ENCODE measurements around the gene GPR155. TPM values are rescaled to one million over a fixed set of nuclear protein-coding genes. Genes with fewer than 3 reads are reported as not detected.
"Not testable (repeated sequence)": the region's sequence is repeated elsewhere in the genome, so short reads cannot be mapped to it uniquely, and the experiment has no call there.

Gene GPR155
- total and polyA plus RNA-seq, 5 experiments from 2014 or later = 9.7 to 27.2 (median 19.5) TPM

DNA sequence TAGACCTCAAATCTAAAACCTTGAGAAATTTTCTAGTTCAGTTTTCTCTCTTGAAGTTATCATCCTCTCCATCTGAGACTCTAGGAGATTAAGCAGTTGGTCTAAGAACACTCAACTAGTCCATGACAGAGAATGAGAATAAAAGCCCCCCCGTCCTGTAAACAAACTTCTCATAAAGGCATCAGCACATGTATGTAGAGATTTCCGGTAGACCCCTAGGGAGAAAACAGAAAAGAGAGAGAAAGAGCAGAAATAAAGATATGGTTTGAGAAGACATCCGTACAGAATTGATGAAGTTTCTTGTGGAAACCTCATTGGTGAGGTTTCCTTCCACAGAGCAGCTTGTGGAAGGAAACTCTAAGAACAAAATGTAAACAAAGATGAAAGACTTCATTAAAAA lies 3.2 kb upstream of the GPR155 start:
- no peaks in the 10 kb centered on the region for H3K36me3 Mint-ChIP-seq
- H3K4me3 Mint-ChIP-seq = peak overlapping the region; percentile 71 to 90 (median 74)
- DNase-seq (peak in 3 of 10 donors; percentile 29 to 32 (median 29)), ATAC-seq (no peak)
- peaks cover 28 to 81% (median 75%) of the 10 kb centered on the region in 4 donors for H3K4me1 Mint-ChIP-seq
- peak overlapping the region; percentile 88 to 95 (median 94) for H3K27ac Mint-ChIP-seq
- H3K9me3 Mint-ChIP-seq = peaks cover 0 to 9% (median 0%) of the 10 kb centered on the region in 9 donors
- POLR2A ChIA-PET = interaction anchor here (0.7 to 1.7 kb wide), 3 partner anchors 91 to 119 kb away, joined by 3 to 5 read pairs (median 3); partner anchors contain the start of gene WIPF1
- H3K27me3 Mint-ChIP-seq = no peaks in the 10 kb centered on the region

DNA sequence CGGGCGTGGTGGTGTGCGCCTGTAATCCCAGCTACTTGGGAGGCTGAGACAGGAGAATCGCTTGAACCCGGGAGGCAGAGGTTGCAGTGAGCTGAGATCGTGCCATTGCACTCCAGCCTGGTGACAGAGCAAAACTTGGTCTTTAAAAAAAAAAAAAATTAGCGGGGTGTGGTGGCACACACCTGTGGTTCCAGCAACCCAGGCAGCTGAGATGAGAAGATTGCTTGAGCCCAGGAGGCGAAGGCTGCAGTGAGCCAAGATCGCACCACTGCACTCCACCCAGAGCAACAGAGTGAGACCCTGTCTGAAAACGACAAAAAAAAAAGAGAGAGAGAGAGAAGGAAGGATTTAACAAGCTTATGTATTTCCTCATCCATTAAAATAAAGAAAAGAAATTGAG lies 2.7 kb upstream of the GPR155 start:
- H3K27ac Mint-ChIP-seq = peak overlapping the region; percentile 88 to 95 (median 94)
- POLR2A ChIA-PET = interaction anchor here (0.7 to 1.7 kb wide), 7 partner anchors 10 to 119 kb away, joined by 3 to 8 read pairs (median 3); partner anchors contain the start of gene WIPF1
- peaks cover 28 to 81% (median 75%) of the 10 kb centered on the region in 4 donors for H3K4me1 Mint-ChIP-seq
- peak overlapping the region; percentile 71 to 90 (median 74) for H3K4me3 Mint-ChIP-seq
- not testable (repeated sequence) for ATAC-seq, H3K9me3 Mint-ChIP-seq, H3K36me3 Mint-ChIP-seq, H3K27me3 Mint-ChIP-seq
- DNase-seq = peak in 4 of 10 donors; percentile 13 to 47 (median 37)

DNA sequence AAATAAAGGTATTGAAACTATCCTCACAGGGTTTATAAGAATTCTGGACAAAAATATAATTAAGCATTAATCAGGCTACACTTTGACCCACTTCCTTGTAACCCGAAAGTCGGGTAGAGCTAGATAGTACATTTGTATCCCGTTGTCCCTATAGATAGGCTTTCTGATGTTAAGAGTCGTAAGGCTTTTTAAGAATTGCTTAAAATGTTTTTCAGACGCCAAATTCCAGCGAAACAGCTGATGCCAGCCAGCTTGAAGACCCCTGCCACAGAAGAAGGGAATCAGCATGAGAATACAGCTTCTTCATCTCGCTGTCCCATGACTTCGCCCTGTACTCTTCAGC lies 962 bp upstream of the GPR155 start:
- Mint-ChIP-seq H3K27me3 (no peaks in the 10 kb centered on the region), H3K9me3 (peaks cover 0 to 9% (median 0%) of the 10 kb centered on the region in 9 donors), H3K4me1 (peaks cover 28 to 78% (median 73%) of the 10 kb centered on the region in 4 donors), H3K36me3 (peaks cover 0 to 2% (median 2%) of the 10 kb centered on the region in 3 donors), H3K4me3 (peak overlapping the region; percentile 87 to 100 (median 98)), H3K27ac (peak overlapping the region in 8 of 10 donors; percentile 71 to 95 (median 92))
- ATAC-seq (no peak), DNase-seq (peak in 1 of 10 donors; percentile 14)
- POLR2A ChIA-PET = interaction anchor here (0.5 to 5.3 kb wide), 10 partner anchors 8 to 111 kb away, joined by 3 to 48 read pairs (median 8); partner anchors contain the start of gene WIPF1

DNA sequence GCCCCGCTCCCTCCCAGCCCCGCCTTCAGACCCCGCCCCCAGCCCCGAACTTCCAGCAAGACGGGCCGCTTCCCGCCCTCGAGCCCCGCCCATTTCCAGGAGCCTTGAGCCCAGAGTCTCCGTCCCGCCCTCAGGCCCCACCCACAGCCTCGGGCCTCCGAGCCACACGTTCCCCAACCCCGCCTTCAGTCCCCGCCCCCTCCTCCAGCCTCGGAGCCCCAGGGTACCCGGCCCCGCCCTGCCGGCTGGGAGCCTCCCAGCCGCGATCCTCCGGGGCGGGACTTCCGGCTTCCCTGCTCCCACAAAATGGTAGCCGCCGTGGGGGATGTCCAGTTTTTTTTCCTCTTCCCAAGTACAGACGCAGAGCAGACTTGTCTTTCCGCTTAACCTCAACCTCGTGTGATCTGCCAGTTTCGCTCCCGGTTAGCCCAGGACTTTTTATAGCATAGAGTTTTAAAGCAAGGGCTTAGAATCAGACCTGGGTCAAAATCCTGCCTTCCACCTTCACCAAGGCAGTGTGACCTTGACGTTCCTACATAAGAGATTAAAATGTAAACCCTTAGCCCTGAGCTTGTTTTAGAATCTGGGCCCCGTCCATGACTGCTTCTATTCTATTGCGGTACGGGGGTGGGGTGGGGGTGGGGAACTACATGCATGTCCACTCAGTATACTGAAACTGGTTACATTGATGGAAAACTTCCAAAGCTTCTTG lies 435 bp upstream of the GPR155 start:
- Mint-ChIP-seq H3K36me3 (peaks cover 0 to 7% (median 5%) of the 10 kb centered on the region in 3 donors), H3K27me3 (no peaks in the 10 kb centered on the region), H3K4me1 (peaks cover 26 to 79% (median 72%) of the 10 kb centered on the region in 4 donors), H3K9me3 (peaks cover 0 to 9% (median 0%) of the 10 kb centered on the region in 9 donors), H3K27ac (peak overlapping the region; percentile 87 to 98 (median 94)), H3K4me3 (peak overlapping the region; percentile 90 to 100 (median 98))
- peak; percentile 67 to 71 for ATAC-seq
- DNase-seq = peak; percentile 60 to 98 (median 86)
- POLR2A ChIA-PET = interaction anchor here (0.5 to 5.3 kb wide), 15 partner anchors 8 to 111 kb away, joined by 3 to 48 read pairs (median 8); partner anchors contain the start of gene WIPF1

DNA sequence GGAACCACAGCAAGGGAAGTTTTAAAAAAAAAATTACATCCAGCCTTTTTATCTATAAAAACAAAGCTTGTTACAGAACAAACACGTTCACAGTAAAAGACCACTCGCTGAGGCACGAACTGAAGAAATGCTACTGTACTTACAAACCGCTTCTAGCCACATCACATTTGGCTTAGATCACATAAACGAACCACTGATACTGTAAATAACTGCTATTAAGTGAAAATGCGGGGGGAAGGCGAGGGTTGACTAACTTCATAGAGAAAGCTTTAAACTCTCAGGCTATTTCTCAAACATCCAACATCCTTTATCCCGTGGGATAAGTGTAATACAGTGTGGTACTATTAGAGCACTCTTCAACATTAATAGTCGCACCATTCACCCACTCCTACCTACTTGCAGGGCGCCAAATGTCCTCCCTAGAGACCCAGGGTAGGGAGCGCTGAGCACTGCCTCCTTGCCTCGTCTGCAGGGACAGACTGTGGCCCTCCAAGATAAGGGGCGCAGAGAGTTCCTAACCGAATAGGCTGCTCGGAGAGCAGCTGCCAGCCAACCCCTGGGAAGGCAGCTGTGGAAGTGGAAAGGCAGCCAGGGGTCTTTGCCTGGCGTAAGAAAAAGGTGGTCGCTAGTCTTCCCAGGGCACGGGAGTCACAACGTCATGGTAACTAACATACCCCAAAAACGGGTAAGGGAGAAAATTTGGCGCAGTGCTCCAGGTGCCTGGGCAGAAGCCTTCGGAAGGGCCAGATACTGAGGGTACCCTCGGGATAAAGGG lies 854 bp downstream of the GPR155 start:
- POLR2A ChIA-PET = interaction anchor here (0.5 to 5.3 kb wide), 19 partner anchors 8 to 134 kb away, joined by 3 to 48 read pairs (median 6); partner anchors contain the start of gene WIPF1
- Mint-ChIP-seq H3K4me3 (peak overlapping the region; percentile 90 to 100 (median 98)), H3K4me1 (peaks cover 25 to 74% (median 65%) of the 10 kb centered on the region in 4 donors), H3K9me3 (peaks cover 0 to 9% (median 0%) of the 10 kb centered on the region in 9 donors), H3K27ac (peak overlapping the region; percentile 90 to 98 (median 94)), H3K36me3 (peaks cover 0 to 18% (median 12%) of the 10 kb centered on the region in 3 donors), H3K27me3 (no peaks in the 10 kb centered on the region)
- DNase-seq (peak in 6 of 10 donors; percentile 14 to 50 (median 36)), ATAC-seq (peak; percentile 37 to 51)

DNA sequence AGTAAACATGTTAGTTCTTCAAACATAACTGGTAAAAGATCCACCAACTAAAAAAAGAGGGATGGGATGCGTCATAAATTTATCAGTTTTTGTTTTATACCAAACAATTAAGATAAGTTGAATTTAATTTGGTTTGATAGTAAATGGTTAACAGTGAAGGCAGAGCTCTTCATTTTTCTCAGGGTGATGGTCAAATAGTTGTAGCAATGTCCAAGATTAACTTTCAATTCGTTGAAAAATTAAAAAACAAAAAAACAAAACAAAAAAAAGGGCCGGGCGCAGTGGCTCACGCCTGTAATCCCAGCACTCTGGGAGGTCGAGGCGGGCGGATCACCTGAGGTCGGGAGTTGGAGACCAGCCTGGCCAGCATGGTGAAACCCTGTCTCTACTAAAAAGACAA lies 1.8 kb downstream of the GPR155 start:
- not testable (repeated sequence) for ATAC-seq, DNase-seq, H3K9me3 Mint-ChIP-seq, H3K27me3 Mint-ChIP-seq
- POLR2A ChIA-PET = interaction anchor here (0.5 to 5.3 kb wide), 13 partner anchors 10 to 160 kb away, joined by 3 to 48 read pairs (median 5); no protein-coding TSS in a partner anchor
- H3K27ac Mint-ChIP-seq = peak overlapping the region; percentile 9 to 98 (median 94)
- peaks cover 19 to 69% (median 59%) of the 10 kb centered on the region in 4 donors for H3K4me1 Mint-ChIP-seq
- H3K36me3 Mint-ChIP-seq = peaks cover 0 to 26% (median 14%) of the 10 kb centered on the region in 3 donors
- peak overlapping the region; percentile 90 to 100 (median 98) for H3K4me3 Mint-ChIP-seq

DNA sequence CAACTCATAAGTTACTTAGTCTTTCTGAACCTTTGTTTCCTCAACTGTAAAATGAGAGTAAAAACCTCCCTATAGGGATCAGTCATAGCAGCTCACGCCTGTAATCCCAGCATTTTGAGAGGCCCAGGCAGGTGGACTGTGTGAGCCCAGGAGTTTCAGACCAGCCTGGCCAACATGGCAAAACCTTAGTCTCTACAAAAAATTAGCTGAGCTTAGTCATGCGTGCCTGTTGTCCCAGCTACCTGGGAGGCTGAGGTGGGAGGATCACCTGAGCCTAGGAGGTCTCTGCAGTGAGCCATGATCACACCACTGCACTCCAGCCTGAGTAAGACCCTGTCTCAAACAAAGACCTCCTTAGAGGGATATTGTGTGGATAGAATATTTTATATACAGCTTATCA lies 2.3 kb downstream of the GPR155 start:
- peaks cover 0 to 9% (median 0%) of the 10 kb centered on the region in 9 donors for H3K9me3 Mint-ChIP-seq
- POLR2A ChIA-PET = interaction anchor here (0.6 to 5.3 kb wide), 12 partner anchors 9 to 445 kb away, joined by 3 to 48 read pairs (median 6); no protein-coding TSS in a partner anchor
- peak overlapping the region; percentile 9 to 98 (median 94) for H3K27ac Mint-ChIP-seq
- H3K4me1 Mint-ChIP-seq = peaks cover 15 to 69% (median 57%) of the 10 kb centered on the region in 4 donors
- H3K36me3 Mint-ChIP-seq = peaks cover 0 to 31% (median 15%) of the 10 kb centered on the region in 3 donors
- ATAC-seq (no peak), DNase-seq (no peak)
- H3K4me3 Mint-ChIP-seq = peak overlapping the region; percentile 90 to 100 (median 98)
- H3K27me3 Mint-ChIP-seq = no peaks in the 10 kb centered on the region

DNA sequence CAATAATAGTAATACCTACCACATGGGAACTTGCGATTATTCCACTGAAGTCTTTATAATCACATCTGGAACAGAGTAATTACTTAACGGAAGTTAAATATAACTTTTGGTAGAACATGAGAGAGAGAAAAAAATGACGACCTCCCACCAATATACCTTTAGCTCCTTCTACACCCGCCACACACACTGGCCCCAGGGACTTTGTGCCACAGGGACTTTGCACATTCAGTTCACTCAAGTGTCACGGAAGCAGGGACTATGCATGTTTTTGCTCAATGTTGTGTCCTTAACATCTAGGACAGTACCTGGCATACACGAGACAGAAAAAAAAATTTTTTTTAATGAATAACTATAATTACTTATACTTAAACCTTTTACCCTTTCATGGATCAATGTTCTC lies 4.0 kb downstream of the GPR155 start:
- DNase-seq = no peak
- no peak overlapping the region for H3K27ac Mint-ChIP-seq
- no peaks in the 10 kb centered on the region for H3K9me3 Mint-ChIP-seq
- ATAC-seq = no peak
- peaks cover 0 to 47% (median 21%) of the 10 kb centered on the region in 3 donors for H3K36me3 Mint-ChIP-seq
- H3K27me3 Mint-ChIP-seq = no peaks in the 10 kb centered on the region
- H3K4me1 Mint-ChIP-seq = peaks cover 10 to 62% (median 46%) of the 10 kb centered on the region in 4 donors
- POLR2A ChIA-PET = interaction anchor here (5.3 kb wide), 1 partner anchor 13 kb away, joined by 48 read pairs; no protein-coding TSS in a partner anchor
- peak overlapping the region in 2 of 10 donors; percentile 11 to 19 for H3K4me3 Mint-ChIP-seq

DNA sequence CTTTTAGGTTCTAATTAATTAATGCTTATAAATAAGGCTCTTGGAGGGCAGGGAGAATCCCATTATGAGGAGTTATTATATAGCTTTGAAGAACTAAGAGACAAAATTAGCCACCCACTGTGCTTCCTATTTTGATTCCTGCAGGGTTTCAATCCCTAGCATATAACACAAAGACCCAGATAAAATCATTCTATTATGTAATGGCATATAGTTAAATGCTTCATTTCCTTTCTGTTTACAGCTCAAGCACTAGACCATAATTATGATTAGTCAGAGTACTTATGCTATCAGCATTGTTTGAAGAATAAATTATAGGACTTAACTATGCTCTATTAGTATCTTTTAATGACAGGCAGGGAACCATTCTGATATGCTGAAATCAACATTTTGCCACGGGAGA lies 9.1 kb downstream of the GPR155 start:
- peaks cover 0 to 54% (median 27%) of the 10 kb centered on the region in 3 donors for H3K36me3 Mint-ChIP-seq
- H3K9me3 Mint-ChIP-seq = no peaks in the 10 kb centered on the region
- DNase-seq (no peak), ATAC-seq (no peak)
- POLR2A ChIA-PET = interaction anchor here (2.0 kb wide), 1 partner anchor 10 kb away, joined by 8 read pairs; the partner anchor contains the start of gene GPR155
- peaks cover 13 to 64% (median 30%) of the 10 kb centered on the region in 4 donors for H3K4me1 Mint-ChIP-seq
- H3K4me3 Mint-ChIP-seq = no peak overlapping the region
- no peaks in the 10 kb centered on the region for H3K27me3 Mint-ChIP-seq
- H3K27ac Mint-ChIP-seq = peak overlapping the region in 2 of 10 donors; percentile 37 to 47

DNA sequence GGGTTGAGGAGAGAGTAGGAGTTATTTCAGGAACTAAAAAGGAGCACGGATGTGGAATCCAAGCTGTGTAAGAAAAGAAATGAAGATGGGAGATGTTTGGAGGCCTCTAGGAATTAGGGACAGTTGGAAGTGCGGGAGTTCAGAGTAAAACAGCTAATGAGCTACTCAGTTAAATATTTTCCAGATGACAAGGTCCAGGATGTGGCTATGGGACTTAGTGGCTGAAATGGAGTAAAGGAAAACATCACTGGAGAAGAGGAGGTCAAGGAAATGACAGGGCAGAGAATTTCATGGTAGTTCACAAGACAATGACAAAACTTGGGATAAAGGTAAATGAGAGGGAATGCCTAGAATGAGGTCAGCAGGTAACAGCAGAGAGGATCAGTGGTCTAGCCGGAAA lies 13.0 kb downstream of the GPR155 start:
- H3K36me3 Mint-ChIP-seq = peaks cover 0 to 22% (median 12%) of the 10 kb centered on the region in 3 donors
- no peaks in the 10 kb centered on the region for H3K9me3 Mint-ChIP-seq
- peak overlapping the region in 9 of 10 donors; percentile 22 to 87 (median 41) for H3K27ac Mint-ChIP-seq

DNA sequence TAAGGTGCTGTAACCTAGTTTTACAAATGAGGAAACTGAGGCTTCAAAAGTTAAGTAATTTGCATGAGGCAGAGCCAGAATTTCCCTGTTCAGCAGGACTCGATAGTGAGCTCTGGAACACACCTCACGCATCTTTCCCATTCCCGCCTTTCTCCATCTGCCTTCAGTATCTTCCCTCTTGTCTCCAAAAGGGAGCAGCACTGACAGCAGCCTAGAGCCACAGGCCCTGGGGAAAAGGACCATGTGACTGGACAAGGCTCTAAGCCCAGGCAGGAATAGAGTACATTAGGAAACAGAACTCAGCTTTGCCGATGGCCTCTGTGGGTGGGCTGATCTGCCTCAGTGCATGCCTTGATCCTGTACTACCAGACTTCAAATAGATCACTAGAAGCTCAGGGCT lies 21.5 kb downstream of the GPR155 start:
- H3K36me3 Mint-ChIP-seq = peaks cover 5 to 60% (median 9%) of the 10 kb centered on the region in 3 donors
- POLR2A ChIA-PET = interaction anchor here (0.7 to 2.1 kb wide), 4 partner anchors 21 to 60 kb away, joined by 3 to 11 read pairs (median 4); partner anchors contain the start of gene GPR155

More for the DNA sequence above, 13.0 kb downstream of the GPR155 start:
- Mint-ChIP-seq H3K27me3 (no peaks in the 10 kb centered on the region), H3K4me1 (peaks cover 8 to 41% (median 20%) of the 10 kb centered on the region in 4 donors), H3K4me3 (no peak overlapping the region)
- DNase-seq (no peak), ATAC-seq (no peak)
- POLR2A ChIA-PET = interaction anchor here (0.5 to 1.9 kb wide), 4 partner anchors 10 to 20 kb away, joined by 3 to 9 read pairs (median 4); partner anchors contain the start of gene GPR155

More for the DNA sequence above, 21.5 kb downstream of the GPR155 start:
- no peak for ATAC-seq
- Mint-ChIP-seq H3K4me3 (no peak overlapping the region), H3K4me1 (peaks cover 0 to 2% (median 0%) of the 10 kb centered on the region in 4 donors), H3K9me3 (no peaks in the 10 kb centered on the region), H3K27ac (peak overlapping the region in 3 of 10 donors; percentile 21 to 69 (median 53)), H3K27me3 (no peaks in the 10 kb centered on the region)
- DNase-seq = no peak

Data from naive thymus-derived CD8-positive, alpha-beta T cell (primary cell).